ENCODE results near the gene JDP2. TPM values are rescaled to one million over a fixed set of nuclear protein-coding genes. Genes with fewer than 3 reads are reported as not detected.

The JDP2 gene
- total and polyA plus RNA-seq, 2 of the 4 experiments (the other 2 are of a cell fraction), result 35.7 to 38.4 TPM

- no peaks in the 10 kb centered on the region for H3K4me1 ChIP-seq (ENCODE audit: control insufficient read depth, insufficient read depth, low read length)
- no peak overlapping the region for H2AK5ac ChIP-seq (ENCODE audit: low read depth, low read length)
- no peak overlapping the region for H2AK9ac ChIP-seq (replicated peaks; ENCODE audit: low read depth, low read length, poor library complexity)
- no peak overlapping the region for H3K4me2 ChIP-seq (ENCODE audit: low read depth, low read length)
- H3K9ac ChIP-seq (ENCODE audit: low read depth, low read length), result no peak overlapping the region
- ATAC-seq (ENCODE audit: low read depth) (no peak), DNase-seq (no peak)
- no peak overlapping the region for H2AFZ ChIP-seq (replicated peaks; ENCODE audit: low read length, poor library complexity)
- H3K4ac ChIP-seq (ENCODE audit: low read depth, low read length), result no peak overlapping the region
- no TSS peak for BruUV-seq (replicated peaks)
- TF ChIP-seq POLR2A (IDR thresholded peaks at IDR 0.05; ENCODE audit: low read depth, low read length) (no peak), ELK1 (IDR thresholded peaks at IDR 0.05; ENCODE audit: borderline replicate concordance, low read depth, low read length) (no peak), CTCF (conservative IDR thresholded peaks at IDR 0.05; ENCODE audit: low read depth, low read length) (no peak), RAD21 (IDR thresholded peaks at IDR 0.05; ENCODE audit: low read length) (no peak), NFE2L2 (IDR thresholded peaks at IDR 0.05; ENCODE audit: low read depth, low read length) (no peak)
- no peaks in the 10 kb centered on the region for H4K20me1 ChIP-seq (ENCODE audit: insufficient read depth, low read length)
- no peak overlapping the region for H3K56ac ChIP-seq (ENCODE audit: extremely low read depth, insufficient read depth, low read length)
- CTCF ChIA-PET, result interaction anchor here (0.6 kb wide), 1 partner anchor 146 kb away, joined by 3 read pairs; no protein-coding TSS in a partner anchor
- no peak overlapping the region for H3K18ac ChIP-seq (ENCODE audit: low read depth, low read length)
- no peaks in the 10 kb centered on the region for H3K36me3 ChIP-seq (ENCODE audit: control insufficient read depth, insufficient read depth, low read length)
- H2BK15ac ChIP-seq (ENCODE audit: low read depth, low read length), result no peak overlapping the region
- POLR2A ChIA-PET (ENCODE audit: unreplicated experiment), result no interaction called here
- H3K27ac ChIP-seq (ENCODE audit: insufficient read depth, low read length), result no peak overlapping the region
- dilution Hi-C loops (cut with HindIII; ENCODE audit: low sequenced_read_pairs, unreplicated experiment), result no loop called here
- H3K14ac ChIP-seq (replicated peaks; ENCODE audit: low read depth, low read length), result no peak overlapping the region
- H3K4me3 ChIP-seq (ENCODE audit: insufficient read depth, low read depth, low read length), result no peak overlapping the region
- H4K8ac ChIP-seq (ENCODE audit: low read depth in 2 of 2, low read length in 2 of 2), result no peak overlapping the region
- H3K9me1 ChIP-seq (ENCODE audit: insufficient read depth, low read length), result no peaks in the 10 kb centered on the region
- no peak overlapping the region for H3K23ac ChIP-seq (ENCODE audit: low read depth, low read length)
- 100% methylated on average over 1 of the region's 8 CpGs; no CpG with 5 or more reads in 1 of the 2 experiments for WGBS, 2 experiments (ENCODE audit: extremely low coverage in 2 of 2, insufficient read length in 1 of 2)
- H3K79me1 ChIP-seq (ENCODE audit: low read depth in 1 of 2, low read length in 2 of 2), result no peaks in the 10 kb centered on the region
- in situ Hi-C loops (cut with MboI; ENCODE audit: low sequenced_read_pairs), result no loop called here
- H4K5ac ChIP-seq (ENCODE audit: low read depth, low read length), result no peak overlapping the region
- H2BK120ac ChIP-seq (ENCODE audit: low read depth, low read length), result no peak overlapping the region
- peaks cover 3% of the 10 kb centered on the region; the same call in 1 of the 2 replicates for H3K9me3 ChIP-seq (ENCODE audit: control insufficient read depth, insufficient read depth, low read length)
- no peak overlapping the region for H2BK20ac ChIP-seq (ENCODE audit: low read depth, low read length)
- H4K91ac ChIP-seq (ENCODE audit: insufficient read depth, low read depth, low read length), result no peak overlapping the region
- H2BK5ac ChIP-seq (ENCODE audit: low read depth, low read length, poor library complexity, severe bottlenecking), result no peak overlapping the region
- intact Hi-C loops (cut with micrococcal nuclease), result no loop called here
- H3K27me3 ChIP-seq (ENCODE audit: control insufficient read depth, insufficient read depth, low read length), result peaks cover 21% of the 10 kb centered on the region
Observed at GRCh38 chr14:75493592-75494087, 65.8 kb downstream of the JDP2 start.
